Esophagus squamous epithelium (tissue), 4 donors: ENCODE results near the gene NAT9.

Source experiments
- POLR2A ChIP-seq, 4 donors: fragments of 450-650 bp; IDR thresholded peaks; one replicate each; pipeline ENCODE4 v1.6.1; 2017; ENCODE audit warnings: antibody characterized with exemption in 4 of 4, mild to moderate bottlenecking in 4 of 4, moderate library complexity in 3 of 4
- TF ChIP-seq, protein P1 (sequence below), 6 experiments: fragments of 450-650 bp in 4 of 6; fragments of 200-600 bp in 2 of 6; sonication (generic) in 2 of 6; IDR thresholded peaks; one replicate each; pipeline ENCODE4 v1.5.1; 2016 to 2019; ENCODE audit warnings: antibody characterized with exemption in 6 of 6, mild to moderate bottlenecking in 4 of 6, moderate library complexity in 4 of 6

DNA sequence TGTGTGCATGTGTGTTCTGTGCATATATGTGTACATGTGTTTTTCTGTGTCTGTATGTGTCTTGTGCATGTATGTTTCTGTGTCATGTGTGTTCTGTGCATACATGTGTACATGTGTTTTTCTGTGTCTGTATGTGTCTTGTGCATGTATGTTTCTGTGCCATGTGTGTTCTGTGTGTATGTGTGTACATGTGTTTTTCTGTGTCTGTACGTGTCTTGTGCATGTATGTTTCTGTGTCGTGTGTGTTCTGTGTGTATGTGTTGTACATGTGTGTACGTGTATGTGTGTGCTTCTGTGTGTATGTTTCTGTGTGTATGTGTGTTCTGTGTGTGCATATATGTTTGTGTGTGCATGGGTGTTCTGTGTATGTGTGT, 47.5 kb downstream of the NAT9 start:
- TF ChIP-seq, protein P1, sequence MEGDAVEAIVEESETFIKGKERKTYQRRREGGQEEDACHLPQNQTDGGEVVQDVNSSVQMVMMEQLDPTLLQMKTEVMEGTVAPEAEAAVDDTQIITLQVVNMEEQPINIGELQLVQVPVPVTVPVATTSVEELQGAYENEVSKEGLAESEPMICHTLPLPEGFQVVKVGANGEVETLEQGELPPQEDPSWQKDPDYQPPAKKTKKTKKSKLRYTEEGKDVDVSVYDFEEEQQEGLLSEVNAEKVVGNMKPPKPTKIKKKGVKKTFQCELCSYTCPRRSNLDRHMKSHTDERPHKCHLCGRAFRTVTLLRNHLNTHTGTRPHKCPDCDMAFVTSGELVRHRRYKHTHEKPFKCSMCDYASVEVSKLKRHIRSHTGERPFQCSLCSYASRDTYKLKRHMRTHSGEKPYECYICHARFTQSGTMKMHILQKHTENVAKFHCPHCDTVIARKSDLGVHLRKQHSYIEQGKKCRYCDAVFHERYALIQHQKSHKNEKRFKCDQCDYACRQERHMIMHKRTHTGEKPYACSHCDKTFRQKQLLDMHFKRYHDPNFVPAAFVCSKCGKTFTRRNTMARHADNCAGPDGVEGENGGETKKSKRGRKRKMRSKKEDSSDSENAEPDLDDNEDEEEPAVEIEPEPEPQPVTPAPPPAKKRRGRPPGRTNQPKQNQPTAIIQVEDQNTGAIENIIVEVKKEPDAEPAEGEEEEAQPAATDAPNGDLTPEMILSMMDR (IDR thresholded peaks at IDR 0.05), result no peak
- no peak for TF ChIP-seq POLR2A (IDR thresholded peaks at IDR 0.05)
